WTC11 (cell line): ENCODE data around the gene CDC25A. TPM values are rescaled to one million over a fixed set of nuclear protein-coding genes. Genes with fewer than 3 reads are reported as not detected.

Experiments used
- AFF4 ChIP-seq: sonication (generic); formaldehyde crosslinking; IDR thresholded peaks from 2 replicates; pipeline ENCODE4 v1.8.1; 2023; ENCODE audit warnings: mild to moderate bottlenecking, missing genetic modification reagents, borderline replicate concordance
- ARID4B ChIP-seq: sonication (generic); formaldehyde crosslinking; IDR thresholded peaks from 2 replicates; pipeline ENCODE4 v1.8.0; 2023; ENCODE audit warnings: missing genetic modification reagents, mild to moderate bottlenecking, borderline replicate concordance
- CDX4 ChIP-seq: fragments of 250-450 bp; sonication (Bioruptor Pico); IDR thresholded peaks from 2 replicates; pipeline ENCODE4 v1.9.0; 2021; ENCODE audit warnings: moderate library complexity, mild to moderate bottlenecking, inconsistent platforms, borderline replicate concordance
- E2F4 ChIP-seq: sonication (generic); formaldehyde crosslinking; IDR thresholded peaks from 2 replicates; pipeline ENCODE4 v1.8.1; 2022; ENCODE audit warnings: low read depth, mild to moderate bottlenecking, moderate library complexity, missing genetic modification reagents, borderline replicate concordance
- ETV6 ChIP-seq: sonication (generic); formaldehyde crosslinking; IDR thresholded peaks from 2 replicates; pipeline ENCODE4 v1.8.1; 2022; ENCODE audit warnings: mild to moderate bottlenecking, missing genetic modification reagents
- FOXP1 ChIP-seq: sonication (generic); formaldehyde crosslinking; IDR thresholded peaks from 2 replicates; pipeline ENCODE4 v1.8.0; 2022; ENCODE audit warnings: missing genetic modification reagents, mild to moderate bottlenecking, moderate library complexity, borderline replicate concordance
- HMGA2 ChIP-seq: fragments of 250-450 bp; sonication (Bioruptor Pico); IDR thresholded peaks from 2 replicates; pipeline ENCODE4 v1.4.0; 2021; ENCODE audit warnings: mild to moderate bottlenecking, moderate library complexity
- HMGXB4 ChIP-seq: sonication (generic); formaldehyde crosslinking; IDR thresholded peaks from 2 replicates; pipeline ENCODE4 v1.8.1; 2023; ENCODE audit warnings: mild to moderate bottlenecking, moderate library complexity, missing genetic modification reagents
- JUN ChIP-seq: sonication (generic); formaldehyde crosslinking; IDR thresholded peaks from 2 replicates; pipeline ENCODE4 v1.8.0; 2023; ENCODE audit warnings: mild to moderate bottlenecking, missing genetic modification reagents
- NFE2L1 ChIP-seq: sonication (generic); formaldehyde crosslinking; IDR thresholded peaks from 2 replicates; pipeline ENCODE4 v1.8.1; 2023; ENCODE audit warnings: missing genetic modification reagents
- NR3C1 ChIP-seq: sonication (generic); formaldehyde crosslinking; conservative IDR thresholded peaks from 2 replicates; pipeline ENCODE4 v1.8.1; 2023; ENCODE audit warnings: low read depth, mild to moderate bottlenecking, missing genetic modification reagents
- PRDM15 ChIP-seq: sonication (generic); formaldehyde crosslinking; IDR thresholded peaks from 2 replicates; pipeline ENCODE4 v1.8.0; 2022; ENCODE audit warnings: missing genetic modification reagents
- PRRX2 ChIP-seq: fragments of 250-450 bp; sonication (Bioruptor Pico); IDR thresholded peaks from 2 replicates; pipeline ENCODE4 v1.8.0; 2021; ENCODE audit warnings: mild to moderate bottlenecking
- RORB ChIP-seq: fragments of 250-450 bp; sonication (Bioruptor Pico); IDR thresholded peaks from 2 replicates; pipeline ENCODE4 v1.9.0; 2021; ENCODE audit warnings: mild to moderate bottlenecking
- STAT6 ChIP-seq: sonication (generic); formaldehyde crosslinking; conservative IDR thresholded peaks from 2 replicates; pipeline ENCODE4 v1.8.1; 2023; ENCODE audit warnings: mild to moderate bottlenecking, low read depth, missing genetic modification reagents, moderate library complexity
- ZBTB43 ChIP-seq: sonication (generic); formaldehyde crosslinking; IDR thresholded peaks from 2 replicates; pipeline ENCODE4 v1.8.1; 2023; ENCODE audit warnings: mild to moderate bottlenecking, missing genetic modification reagents
- ZNF232 ChIP-seq: sonication (generic); formaldehyde crosslinking; IDR thresholded peaks from 2 replicates; pipeline ENCODE4 v1.8.0; 2022; ENCODE audit warnings: mild to moderate bottlenecking, missing genetic modification reagents
- total RNA-seq: library from RNA; stranded (reverse); gene quantifications from 3 replicates; pipeline ENCODE4 v1.2.3, GENCODE V29; 2021

The CDC25A gene
- total RNA-seq, 1 experiment from 2014 or later: 57.6 TPM

- TF ChIP-seq HMGXB4 (no peak), PRRX2 (CRISPR knock-in tag) (no peak), ZNF232 (CRISPR knock-in tag) (no peak), ARID4B (CRISPR knock-in tag) (peak; percentile 85; the same call in 1 of the 2 replicates), RORB (no peak), E2F4 (peak; percentile 97), NFE2L1 (CRISPR knock-in tag) (peak; percentile 75; the same call in 1 of the 2 replicates), AFF4 (no peak), NR3C1 (no peak), FOXP1 (CRISPR knock-in tag) (no peak), STAT6 (CRISPR knock-in tag) (no peak), ZBTB43 (CRISPR knock-in tag) (no peak), JUN (CRISPR knock-in tag) (no peak), PRDM15 (CRISPR knock-in tag) (no peak), HMGA2 (CRISPR knock-in tag) (no peak), ETV6 (no peak; the same call in 1 of the 2 replicates), CDX4 (CRISPR knock-in tag) (no peak)
Observed at GRCh38 chr3:48188266-48189201, at the start of gene CDC25A (continued).
